ENCODE measurements around the gene FGF22.

DNA sequence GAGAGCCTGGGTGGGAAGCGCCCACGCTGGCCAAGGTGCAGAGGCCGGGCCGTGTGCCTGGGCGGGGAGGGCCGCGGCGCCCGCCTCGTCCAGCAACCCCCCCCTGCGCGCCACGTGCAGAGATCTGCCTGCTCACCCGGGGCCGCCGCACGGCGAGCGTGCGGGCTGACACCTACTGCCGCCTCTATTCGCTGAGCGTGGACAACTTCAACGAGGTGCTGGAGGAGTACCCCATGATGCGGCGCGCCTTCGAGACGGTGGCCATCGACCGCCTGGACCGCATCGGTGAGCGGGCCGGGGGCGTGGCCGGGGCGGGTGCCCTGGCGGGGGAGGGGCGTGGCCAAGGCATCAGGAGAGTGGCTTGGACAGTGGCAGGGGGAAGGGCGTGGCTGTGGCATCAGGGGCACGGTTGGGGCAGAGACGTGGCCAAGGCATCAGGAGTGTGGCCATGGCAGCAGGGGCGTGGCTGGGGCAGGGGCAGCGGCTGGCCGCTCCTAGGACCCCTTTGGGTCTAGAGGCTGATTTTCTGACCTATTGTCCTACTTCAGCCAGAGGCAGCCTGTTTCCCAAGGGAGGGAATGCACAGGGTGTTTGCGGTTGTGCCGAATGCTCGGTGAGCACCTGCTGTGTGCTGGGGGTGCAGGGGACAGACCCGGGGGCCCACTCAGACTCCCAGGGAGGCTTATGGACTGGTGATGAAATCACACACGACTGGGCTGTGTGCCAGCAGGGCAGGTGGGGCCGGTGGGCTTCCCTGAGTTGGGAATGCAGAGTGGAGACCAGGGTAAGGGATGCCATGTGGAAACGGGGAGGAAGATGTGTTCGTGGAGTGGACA, 25.7 kb upstream of the FGF22 start:
- TF ChIP-seq POLR2A (IDR thresholded peaks at IDR 0.05; ENCODE audit: low read length) (no peak), CEBPB (IDR thresholded peaks at IDR 0.05) (no peak), EP300 (IDR thresholded peaks at IDR 0.05) (no peak), SREBF2 (IDR thresholded peaks at IDR 0.05) (no peak), CHD4 (IDR thresholded peaks at IDR 0.05; ENCODE audit: borderline replicate concordance) (no peak), TP53 (CRISPR knock-in tag; IDR thresholded peaks at IDR 0.05) (no peak), MAFK (IDR thresholded peaks at IDR 0.05; ENCODE audit: partially characterized antibody) (no peak), MYC (IDR thresholded peaks at IDR 0.05; ENCODE audit: borderline replicate concordance, low read length) (no peak)
- TF ChIP-seq, protein P1, sequence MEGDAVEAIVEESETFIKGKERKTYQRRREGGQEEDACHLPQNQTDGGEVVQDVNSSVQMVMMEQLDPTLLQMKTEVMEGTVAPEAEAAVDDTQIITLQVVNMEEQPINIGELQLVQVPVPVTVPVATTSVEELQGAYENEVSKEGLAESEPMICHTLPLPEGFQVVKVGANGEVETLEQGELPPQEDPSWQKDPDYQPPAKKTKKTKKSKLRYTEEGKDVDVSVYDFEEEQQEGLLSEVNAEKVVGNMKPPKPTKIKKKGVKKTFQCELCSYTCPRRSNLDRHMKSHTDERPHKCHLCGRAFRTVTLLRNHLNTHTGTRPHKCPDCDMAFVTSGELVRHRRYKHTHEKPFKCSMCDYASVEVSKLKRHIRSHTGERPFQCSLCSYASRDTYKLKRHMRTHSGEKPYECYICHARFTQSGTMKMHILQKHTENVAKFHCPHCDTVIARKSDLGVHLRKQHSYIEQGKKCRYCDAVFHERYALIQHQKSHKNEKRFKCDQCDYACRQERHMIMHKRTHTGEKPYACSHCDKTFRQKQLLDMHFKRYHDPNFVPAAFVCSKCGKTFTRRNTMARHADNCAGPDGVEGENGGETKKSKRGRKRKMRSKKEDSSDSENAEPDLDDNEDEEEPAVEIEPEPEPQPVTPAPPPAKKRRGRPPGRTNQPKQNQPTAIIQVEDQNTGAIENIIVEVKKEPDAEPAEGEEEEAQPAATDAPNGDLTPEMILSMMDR (IDR thresholded peaks at IDR 0.05): no peak
- TF ChIP-seq, protein P2, sequence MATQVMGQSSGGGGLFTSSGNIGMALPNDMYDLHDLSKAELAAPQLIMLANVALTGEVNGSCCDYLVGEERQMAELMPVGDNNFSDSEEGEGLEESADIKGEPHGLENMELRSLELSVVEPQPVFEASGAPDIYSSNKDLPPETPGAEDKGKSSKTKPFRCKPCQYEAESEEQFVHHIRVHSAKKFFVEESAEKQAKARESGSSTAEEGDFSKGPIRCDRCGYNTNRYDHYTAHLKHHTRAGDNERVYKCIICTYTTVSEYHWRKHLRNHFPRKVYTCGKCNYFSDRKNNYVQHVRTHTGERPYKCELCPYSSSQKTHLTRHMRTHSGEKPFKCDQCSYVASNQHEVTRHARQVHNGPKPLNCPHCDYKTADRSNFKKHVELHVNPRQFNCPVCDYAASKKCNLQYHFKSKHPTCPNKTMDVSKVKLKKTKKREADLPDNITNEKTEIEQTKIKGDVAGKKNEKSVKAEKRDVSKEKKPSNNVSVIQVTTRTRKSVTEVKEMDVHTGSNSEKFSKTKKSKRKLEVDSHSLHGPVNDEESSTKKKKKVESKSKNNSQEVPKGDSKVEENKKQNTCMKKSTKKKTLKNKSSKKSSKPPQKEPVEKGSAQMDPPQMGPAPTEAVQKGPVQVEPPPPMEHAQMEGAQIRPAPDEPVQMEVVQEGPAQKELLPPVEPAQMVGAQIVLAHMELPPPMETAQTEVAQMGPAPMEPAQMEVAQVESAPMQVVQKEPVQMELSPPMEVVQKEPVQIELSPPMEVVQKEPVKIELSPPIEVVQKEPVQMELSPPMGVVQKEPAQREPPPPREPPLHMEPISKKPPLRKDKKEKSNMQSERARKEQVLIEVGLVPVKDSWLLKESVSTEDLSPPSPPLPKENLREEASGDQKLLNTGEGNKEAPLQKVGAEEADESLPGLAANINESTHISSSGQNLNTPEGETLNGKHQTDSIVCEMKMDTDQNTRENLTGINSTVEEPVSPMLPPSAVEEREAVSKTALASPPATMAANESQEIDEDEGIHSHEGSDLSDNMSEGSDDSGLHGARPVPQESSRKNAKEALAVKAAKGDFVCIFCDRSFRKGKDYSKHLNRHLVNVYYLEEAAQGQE (IDR thresholded peaks at IDR 0.05): no peak
- TF ChIP-seq, protein P3, sequence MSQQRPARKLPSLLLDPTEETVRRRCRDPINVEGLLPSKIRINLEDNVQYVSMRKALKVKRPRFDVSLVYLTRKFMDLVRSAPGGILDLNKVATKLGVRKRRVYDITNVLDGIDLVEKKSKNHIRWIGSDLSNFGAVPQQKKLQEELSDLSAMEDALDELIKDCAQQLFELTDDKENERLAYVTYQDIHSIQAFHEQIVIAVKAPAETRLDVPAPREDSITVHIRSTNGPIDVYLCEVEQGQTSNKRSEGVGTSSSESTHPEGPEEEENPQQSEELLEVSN (IDR thresholded peaks at IDR 0.05; ENCODE audit: borderline replicate concordance, low read depth): no peak
